ENCODE data around the gene SEC23B. TPM values are rescaled to one million over a fixed set of nuclear protein-coding genes. Genes with fewer than 3 reads are reported as not detected.

Gene SEC23B
- total and polyA plus RNA-seq, 2 of the 8 experiments (the other 6 are each of a cell fraction or from before 2014, with no cell fraction given), result 53.3 to 62.8 TPM

GRCh38 chr20:18577942-18578341 lies 70.2 kb downstream of the SEC23B start:
- Histone ChIP-seq H3K9ac (replicated peaks in 1 of 4; ENCODE audit: extremely low read depth in 1 of 4, low read depth in 3 of 4, low read length in 3 of 4) (peak overlapping the region in 1 of 4 experiments; percentile 4; a peak in 1 of 7 replicates), H3K79me2 (ENCODE audit: control insufficient read depth in 1 of 2, insufficient read depth in 2 of 2, low read length in 2 of 2) (no peaks in the 10 kb centered on the region), H2BK12ac (ENCODE audit: low read depth, low read length) (no peak overlapping the region), H4K91ac (replicated peaks; ENCODE audit: insufficient read length, low read length) (no peak overlapping the region), H2BK120ac (replicated peaks; ENCODE audit: low read depth, low read length) (no peak overlapping the region), H2BK20ac (ENCODE audit: low read length) (no peak overlapping the region), H4K5ac (ENCODE audit: insufficient read length, low read depth, low read length) (no peak overlapping the region), H4K8ac (ENCODE audit: extremely low read depth, insufficient read depth, low read length) (no peak overlapping the region), H3K36me3 (ENCODE audit: control insufficient read depth in 2 of 4, insufficient read depth in 4 of 4, low read length in 3 of 4) (no peaks in the 10 kb centered on the region), H2AFZ (ENCODE audit: low read length) (0 out of 2 replicates have a peak overlapping the region, but pooled peaks have one; percentile 15), H3K23ac (ENCODE audit: insufficient read length) (no peak overlapping the region), H3K14ac (ENCODE audit: insufficient read length) (no peak overlapping the region), H3K27me3 (replicated peaks in 1 of 4; ENCODE audit: control insufficient read depth in 3 of 4, extremely low read depth in 1 of 4, insufficient read depth in 3 of 4, low read length in 3 of 4) (no peaks in the 10 kb centered on the region), H3K79me1 (ENCODE audit: low read depth, low read length) (no peaks in the 10 kb centered on the region), H3K9me3 (ENCODE audit: insufficient read depth in 2 of 2, low read depth in 1 of 2, low read length in 1 of 2) (no peaks in the 10 kb centered on the region), H3K27ac (ENCODE audit: low read depth, low read length) (no peak overlapping the region), H2AK5ac (ENCODE audit: low read depth, low read length) (no peak overlapping the region), H3K23me2 (ENCODE audit: low read depth, low read length) (no peaks in the 10 kb centered on the region), H3K4ac (replicated peaks; ENCODE audit: insufficient read length, low read depth, low read length) (no peak overlapping the region), H3K56ac (replicated peaks; ENCODE audit: insufficient read length, low read depth, low read length) (no peak overlapping the region), H4K20me1 (replicated peaks in 1 of 2; ENCODE audit: control insufficient read depth in 1 of 2, insufficient read depth in 2 of 2, low read length in 2 of 2) (no peaks in the 10 kb centered on the region), H2BK15ac (ENCODE audit: low read length) (no peak overlapping the region), H3K4me3 (ENCODE audit: extremely low read depth in 1 of 4, insufficient read depth in 2 of 4, low read depth in 3 of 4, low read length in 4 of 4) (no peak overlapping the region), H3K4me1 (replicated peaks in 1 of 4; ENCODE audit: control insufficient read depth in 3 of 4, insufficient read depth in 4 of 4, low read length in 3 of 4) (no peaks in the 10 kb centered on the region), H3K18ac (ENCODE audit: extremely low read depth, low read length) (no peak overlapping the region), H2BK5ac (ENCODE audit: low read depth, low read length) (no peak overlapping the region), H3K4me2 (ENCODE audit: insufficient read depth in 1 of 2, low read depth in 2 of 2, low read length in 2 of 2) (no peak overlapping the region)
- no peak for FAIRE-seq
- WGBS, 2 experiments (ENCODE audit: extremely low coverage in 1 of 2, insufficient coverage in 1 of 2, insufficient read length in 1 of 2, insufficient replicate concordance in 2 of 2, low coverage in 1 of 2, low lambda C conversion rate in 2 of 2, missing lambda C conversion rate in 1 of 2), result 84% methylated on average over 6 of the region's 6 CpGs; no CpG with 5 or more reads in 1 of the 2 experiments
- ChIA-PET POLR2A (ENCODE audit: partially characterized antibody) (interaction anchor here (1.6 to 2.0 kb wide), 2 partner anchors 8 to 11 kb away, joined by 4 to 9 read pairs; partner anchors contain the start of gene SMIM26), CTCF (ENCODE audit: partially characterized antibody) (no interaction called here)
- DNase-seq (ENCODE audit: low read depth in 1 of 2, low spot score in 2 of 2), result no peak
- TF ChIP-seq CHD1 (IDR thresholded peaks at IDR 0.05; ENCODE audit: low read depth, low read length) (no peak), BCL11A (IDR thresholded peaks at IDR 0.05; ENCODE audit: low read depth in 2 of 2, low read length in 2 of 2) (no peak), EZH2 (IDR thresholded peaks at IDR 0.05; ENCODE audit: low read depth, low read length, severe bottlenecking) (no peak), SP1 (IDR thresholded peaks at IDR 0.05; ENCODE audit: low read depth, low read length) (no peak), CTBP2 (IDR thresholded peaks at IDR 0.05; ENCODE audit: borderline replicate concordance, insufficient read depth, insufficient read length, low read length) (no peak), BACH1 (IDR thresholded peaks at IDR 0.05; ENCODE audit: low read length) (no peak), HDAC2 (IDR thresholded peaks at IDR 0.05; ENCODE audit: borderline replicate concordance in 1 of 2, low read depth in 2 of 2, low read length in 2 of 2) (no peak), SRF (IDR thresholded peaks at IDR 0.05; ENCODE audit: low read depth, low read length) (no peak), JUND (IDR thresholded peaks at IDR 0.05; ENCODE audit: low read length) (no peak), YY1 (IDR thresholded peaks at IDR 0.05; ENCODE audit: low read depth, low read length) (no peak), CHD2 (IDR thresholded peaks at IDR 0.05; ENCODE audit: low read length) (no peak)

Data from H1 (cell line).